Subcutaneous adipose tissue (tissue), 4 donors: Measurements from ENCODE around the gene EEF1AKMT4. TPM values are rescaled to one million over a fixed set of nuclear protein-coding genes. Genes with fewer than 3 reads are reported as not detected.

ENCODE experiments used
- total RNA-seq, 4 donors: library from RNA; depleted of rRNA; stranded (reverse); fragments of >200 nt; gene quantifications; one replicate each; pipeline ENCODE4 v1.1.0, GENCODE V29; 2016
- TF ChIP-seq, protein P1 (sequence below): fragments of 450-650 bp; IDR thresholded peaks from one replicate; pipeline ENCODE4 v1.5.1; 2016; ENCODE audit warnings: low read depth, mild to moderate bottlenecking, control low read depth, antibody characterized with exemption, moderate library complexity

EEF1AKMT4 gene
- total RNA-seq, 4 donors from 2014 or later = 3.4 to 5.5 (median 4.3) TPM

DNA sequence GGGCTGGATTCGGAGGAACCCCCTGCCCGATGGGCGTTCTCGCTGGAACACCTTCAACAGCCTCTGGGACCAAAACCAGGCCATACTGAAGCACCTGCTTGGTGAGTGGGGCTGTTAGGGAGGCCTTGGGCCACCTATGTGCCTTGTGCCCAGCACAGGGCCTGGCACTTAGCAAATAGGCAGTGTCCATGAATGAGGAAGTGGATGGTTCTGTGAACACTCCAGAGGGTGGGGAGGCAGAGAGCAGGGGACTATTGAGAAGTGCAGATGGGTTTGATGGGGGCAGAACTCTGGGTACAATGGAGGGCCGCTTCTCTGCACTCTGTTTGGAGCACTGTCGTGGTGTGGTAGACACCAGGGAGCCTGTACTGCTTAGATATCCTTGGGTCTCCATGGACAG, 27.9 kb downstream of the EEF1AKMT4 start:
- TF ChIP-seq, protein P1, sequence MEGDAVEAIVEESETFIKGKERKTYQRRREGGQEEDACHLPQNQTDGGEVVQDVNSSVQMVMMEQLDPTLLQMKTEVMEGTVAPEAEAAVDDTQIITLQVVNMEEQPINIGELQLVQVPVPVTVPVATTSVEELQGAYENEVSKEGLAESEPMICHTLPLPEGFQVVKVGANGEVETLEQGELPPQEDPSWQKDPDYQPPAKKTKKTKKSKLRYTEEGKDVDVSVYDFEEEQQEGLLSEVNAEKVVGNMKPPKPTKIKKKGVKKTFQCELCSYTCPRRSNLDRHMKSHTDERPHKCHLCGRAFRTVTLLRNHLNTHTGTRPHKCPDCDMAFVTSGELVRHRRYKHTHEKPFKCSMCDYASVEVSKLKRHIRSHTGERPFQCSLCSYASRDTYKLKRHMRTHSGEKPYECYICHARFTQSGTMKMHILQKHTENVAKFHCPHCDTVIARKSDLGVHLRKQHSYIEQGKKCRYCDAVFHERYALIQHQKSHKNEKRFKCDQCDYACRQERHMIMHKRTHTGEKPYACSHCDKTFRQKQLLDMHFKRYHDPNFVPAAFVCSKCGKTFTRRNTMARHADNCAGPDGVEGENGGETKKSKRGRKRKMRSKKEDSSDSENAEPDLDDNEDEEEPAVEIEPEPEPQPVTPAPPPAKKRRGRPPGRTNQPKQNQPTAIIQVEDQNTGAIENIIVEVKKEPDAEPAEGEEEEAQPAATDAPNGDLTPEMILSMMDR = no peak

GRCh38 chr3:184282941-184283340, 33.5 kb downstream of the EEF1AKMT4 start:
- TF ChIP-seq, protein P1 = no peak

DNA sequence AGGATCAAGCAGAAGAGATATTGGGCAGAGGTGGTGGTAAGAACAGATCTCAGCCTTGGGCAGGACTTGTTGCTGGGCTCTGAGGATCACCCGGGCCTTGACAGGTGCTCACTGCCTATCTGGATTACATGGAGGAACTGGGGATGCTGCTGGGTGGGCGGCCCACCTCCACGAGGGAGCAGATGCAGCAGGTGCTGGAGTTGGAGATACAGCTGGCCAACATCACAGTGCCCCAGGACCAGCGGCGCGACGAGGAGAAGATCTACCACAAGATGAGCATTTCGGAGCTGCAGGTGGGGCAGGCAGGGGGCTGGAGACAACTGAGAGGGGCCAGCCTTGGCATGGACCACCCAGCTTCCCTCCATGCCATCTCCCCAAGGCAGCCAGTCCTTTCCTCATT, 34.2 kb downstream of the EEF1AKMT4 start:
- TF ChIP-seq, protein P1 = no peak

DNA sequence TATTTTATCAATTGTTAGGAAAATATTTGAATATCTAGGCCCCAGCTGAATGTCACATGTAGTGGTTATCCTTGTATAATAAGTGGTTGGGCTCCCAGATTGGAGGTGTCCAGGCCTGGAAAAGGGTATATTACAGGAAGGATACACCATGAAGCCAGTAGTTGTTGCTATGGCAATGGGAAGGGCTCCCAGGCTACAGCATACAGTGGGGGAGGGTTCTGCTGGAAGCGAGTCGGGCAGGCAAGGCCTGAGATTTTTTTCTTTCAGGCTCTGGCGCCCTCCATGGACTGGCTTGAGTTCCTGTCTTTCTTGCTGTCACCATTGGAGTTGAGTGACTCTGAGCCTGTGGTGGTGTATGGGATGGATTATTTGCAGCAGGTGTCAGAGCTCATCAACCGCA, 35.2 kb downstream of the EEF1AKMT4 start:
- TF ChIP-seq, protein P1 = no peak

GRCh38 chr3:184289426-184289938, 40.0 kb downstream of the EEF1AKMT4 start:
- TF ChIP-seq, protein P1 = no peak

- TF ChIP-seq, protein P1 = no peak
These were observed 40.9 kb downstream of the EEF1AKMT4 start for GRCh38 chr3:184290331-184290730.

- TF ChIP-seq, protein P1 = no peak
These were observed 41.7 kb downstream of the EEF1AKMT4 start for GRCh38 chr3:184291044-184291737.
